ENCODE results near the gene ASIC4. TPM values are rescaled to one million over a fixed set of nuclear protein-coding genes. Genes with fewer than 3 reads are reported as not detected.

ASIC4 gene
- total and polyA plus RNA-seq, 2 of the 13 experiments (the other 11 are each of a cell fraction or from before 2014, with no cell fraction given) = 0.03 TPM; not detected in 1

DNA sequence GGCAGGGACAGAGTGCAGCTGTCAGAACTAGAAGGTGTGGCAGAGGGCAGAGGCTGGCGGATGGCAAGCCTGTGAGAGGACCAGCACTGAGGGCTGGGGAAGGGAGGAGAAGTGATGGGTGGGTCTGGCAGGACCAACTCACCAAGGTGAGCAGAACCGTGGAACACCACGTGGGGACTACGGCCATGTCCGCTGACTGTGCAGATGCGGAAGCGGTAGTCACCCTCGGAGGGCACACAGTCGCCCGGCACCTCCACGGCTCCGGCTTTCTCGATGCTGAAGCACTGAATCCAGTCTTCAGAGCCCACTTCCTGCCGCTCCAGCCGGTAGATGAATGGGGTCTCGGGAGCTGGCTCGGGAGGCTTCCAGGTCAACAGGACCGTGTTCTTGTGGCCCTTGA, 52.8 kb downstream of the ASIC4 start (continued):
- TF ChIP-seq, protein P1, sequence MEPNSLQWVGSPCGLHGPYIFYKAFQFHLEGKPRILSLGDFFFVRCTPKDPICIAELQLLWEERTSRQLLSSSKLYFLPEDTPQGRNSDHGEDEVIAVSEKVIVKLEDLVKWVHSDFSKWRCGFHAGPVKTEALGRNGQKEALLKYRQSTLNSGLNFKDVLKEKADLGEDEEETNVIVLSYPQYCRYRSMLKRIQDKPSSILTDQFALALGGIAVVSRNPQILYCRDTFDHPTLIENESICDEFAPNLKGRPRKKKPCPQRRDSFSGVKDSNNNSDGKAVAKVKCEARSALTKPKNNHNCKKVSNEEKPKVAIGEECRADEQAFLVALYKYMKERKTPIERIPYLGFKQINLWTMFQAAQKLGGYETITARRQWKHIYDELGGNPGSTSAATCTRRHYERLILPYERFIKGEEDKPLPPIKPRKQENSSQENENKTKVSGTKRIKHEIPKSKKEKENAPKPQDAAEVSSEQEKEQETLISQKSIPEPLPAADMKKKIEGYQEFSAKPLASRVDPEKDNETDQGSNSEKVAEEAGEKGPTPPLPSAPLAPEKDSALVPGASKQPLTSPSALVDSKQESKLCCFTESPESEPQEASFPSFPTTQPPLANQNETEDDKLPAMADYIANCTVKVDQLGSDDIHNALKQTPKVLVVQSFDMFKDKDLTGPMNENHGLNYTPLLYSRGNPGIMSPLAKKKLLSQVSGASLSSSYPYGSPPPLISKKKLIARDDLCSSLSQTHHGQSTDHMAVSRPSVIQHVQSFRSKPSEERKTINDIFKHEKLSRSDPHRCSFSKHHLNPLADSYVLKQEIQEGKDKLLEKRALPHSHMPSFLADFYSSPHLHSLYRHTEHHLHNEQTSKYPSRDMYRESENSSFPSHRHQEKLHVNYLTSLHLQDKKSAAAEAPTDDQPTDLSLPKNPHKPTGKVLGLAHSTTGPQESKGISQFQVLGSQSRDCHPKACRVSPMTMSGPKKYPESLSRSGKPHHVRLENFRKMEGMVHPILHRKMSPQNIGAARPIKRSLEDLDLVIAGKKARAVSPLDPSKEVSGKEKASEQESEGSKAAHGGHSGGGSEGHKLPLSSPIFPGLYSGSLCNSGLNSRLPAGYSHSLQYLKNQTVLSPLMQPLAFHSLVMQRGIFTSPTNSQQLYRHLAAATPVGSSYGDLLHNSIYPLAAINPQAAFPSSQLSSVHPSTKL (CRISPR knock-in tag; IDR thresholded peaks at IDR 0.05) = no peak

DNA sequence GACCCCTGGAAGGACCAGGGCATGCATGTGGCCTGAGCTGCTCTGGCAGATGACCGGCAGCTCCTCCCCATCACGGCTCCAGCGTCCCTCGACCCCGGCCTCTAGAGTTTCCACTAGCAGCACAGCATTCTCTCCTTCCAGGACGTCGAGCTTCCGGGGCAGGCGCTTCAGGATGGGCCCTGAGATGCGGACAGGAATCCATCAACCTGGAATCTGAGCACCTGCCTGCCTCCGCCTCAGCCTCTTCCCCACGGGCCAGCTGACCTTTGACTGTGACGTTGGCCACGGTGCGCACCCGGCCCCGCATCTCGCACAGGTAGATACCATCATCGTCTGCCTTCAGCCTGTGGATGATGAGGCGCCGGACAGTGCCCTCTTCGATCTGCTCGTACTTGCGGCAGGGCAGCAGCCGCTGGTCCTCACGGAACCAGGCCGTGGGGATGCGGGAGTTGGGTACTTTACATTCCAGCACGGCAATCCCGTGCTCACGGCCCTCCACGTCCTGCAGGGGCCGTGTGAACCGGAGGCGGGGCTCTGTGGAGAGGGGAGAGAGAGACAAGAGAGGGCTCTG, 53.6 kb downstream of the ASIC4 start:
- BruUV-seq (replicated peaks) = no TSS peak
- 96% methylated on average over 35 of the region's 35 CpGs for WGBS (ENCODE audit: low lambda C conversion rate)
- H3K4me3 ChIP-seq (replicated peaks in 1 of 3; ENCODE audit: insufficient read depth in 1 of 3, low read depth in 2 of 3, low read length in 3 of 3) = no peak overlapping the region
- H4K20me1 ChIP-seq (ENCODE audit: insufficient read depth, low read length) = no peaks in the 10 kb centered on the region
- H3K9ac ChIP-seq (ENCODE audit: insufficient read depth, low read depth, low read length) = no peak overlapping the region
- no peak overlapping the region for H2AFZ ChIP-seq (ENCODE audit: low read length)
- H3K4me2 ChIP-seq (ENCODE audit: low read depth, low read length) = no peak overlapping the region
- CTCF ChIA-PET (ENCODE audit: low intra/inter-chr PET ratio, low total read pairs) = no interaction called here
- H3K27ac ChIP-seq (ENCODE audit: extremely low read length, insufficient read depth, low read length) = no peak overlapping the region
- intact Hi-C loops (cut with micrococcal nuclease; ENCODE audit: unreplicated experiment) = no loop called here
- DNase-seq (ENCODE audit: low spot score) = no peak
- H3K36me3 ChIP-seq (replicated peaks in 1 of 2; ENCODE audit: control insufficient read depth in 1 of 2, insufficient read depth in 2 of 2, low read length in 2 of 2) = peaks cover 19 to 48% of the 10 kb centered on the region in 2 experiments
- peaks cover 21% of the 10 kb centered on the region for H3K79me2 ChIP-seq (ENCODE audit: insufficient read depth, low read length)
- H3K9me3 ChIP-seq (ENCODE audit: low read length) = no peaks in the 10 kb centered on the region
- no peak for ATAC-seq
- H3K4me1 ChIP-seq (ENCODE audit: insufficient read depth, low read length) = peaks cover 46% of the 10 kb centered on the region
- POLR2A ChIA-PET = interaction anchor here (1.0 to 2.6 kb wide), 3 partner anchors 9 to 30 kb away, joined by 3 to 20 read pairs (median 9); partner anchors contain the start of gene STK11IP
- in situ Hi-C loops (cut with HindIII; ENCODE audit: extremely low pct_ligation_motif_present, low pct_unique_long_range_greater_than_20kb) = no loop called here
- H3K27me3 ChIP-seq (ENCODE audit: control insufficient read depth in 1 of 2, insufficient read depth in 2 of 2, low read length in 2 of 2) = no peaks in the 10 kb centered on the region
- no peak for FAIRE-seq
- TF ChIP-seq ZFP36 (IDR thresholded peaks at IDR 0.05; ENCODE audit: borderline replicate concordance, low read depth, low read length, partially characterized antibody) (no peak), MYNN (CRISPR knock-in tag; IDR thresholded peaks at IDR 0.05; ENCODE audit: low read depth) (no peak), EED (CRISPR knock-in tag; IDR thresholded peaks at IDR 0.05) (0 out of 2 replicates have a peak, but pooled peaks have one; percentile 33), TCF7 (IDR thresholded peaks at IDR 0.05; ENCODE audit: low read depth) (no peak), ZKSCAN8 (CRISPR knock-in tag; IDR thresholded peaks at IDR 0.05; ENCODE audit: borderline replicate concordance) (no peak), ZNF225 (CRISPR knock-in tag; IDR thresholded peaks at IDR 0.05) (no peak), ZFP36L1 (CRISPR knock-in tag; IDR thresholded peaks at IDR 0.05) (no peak), MXD4 (CRISPR knock-in tag; IDR thresholded peaks at IDR 0.05) (no peak), HOXA9 (CRISPR knock-in tag; IDR thresholded peaks at IDR 0.05; ENCODE audit: borderline replicate concordance) (no peak), ZNF747 (CRISPR knock-in tag; IDR thresholded peaks at IDR 0.05; ENCODE audit: borderline replicate concordance) (peak; percentile 35; the same call in 1 of the 2 replicates), GFI1 (CRISPR knock-in tag; IDR thresholded peaks at IDR 0.05; ENCODE audit: borderline replicate concordance) (no peak), CREM (IDR thresholded peaks at IDR 0.05) (no peak), CREM (CRISPR knock-in tag; IDR thresholded peaks at IDR 0.05) (no peak), ZNF543 (CRISPR knock-in tag; IDR thresholded peaks at IDR 0.05) (no peak), HMG20A (CRISPR knock-in tag; IDR thresholded peaks at IDR 0.05; ENCODE audit: borderline replicate concordance) (no peak)
- TF ChIP-seq, protein P2, sequence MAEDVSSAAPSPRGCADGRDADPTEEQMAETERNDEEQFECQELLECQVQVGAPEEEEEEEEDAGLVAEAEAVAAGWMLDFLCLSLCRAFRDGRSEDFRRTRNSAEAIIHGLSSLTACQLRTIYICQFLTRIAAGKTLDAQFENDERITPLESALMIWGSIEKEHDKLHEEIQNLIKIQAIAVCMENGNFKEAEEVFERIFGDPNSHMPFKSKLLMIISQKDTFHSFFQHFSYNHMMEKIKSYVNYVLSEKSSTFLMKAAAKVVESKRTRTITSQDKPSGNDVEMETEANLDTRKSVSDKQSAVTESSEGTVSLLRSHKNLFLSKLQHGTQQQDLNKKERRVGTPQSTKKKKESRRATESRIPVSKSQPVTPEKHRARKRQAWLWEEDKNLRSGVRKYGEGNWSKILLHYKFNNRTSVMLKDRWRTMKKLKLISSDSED (CRISPR knock-in tag; IDR thresholded peaks at IDR 0.05) = no peak
- TF ChIP-seq, protein P3, sequence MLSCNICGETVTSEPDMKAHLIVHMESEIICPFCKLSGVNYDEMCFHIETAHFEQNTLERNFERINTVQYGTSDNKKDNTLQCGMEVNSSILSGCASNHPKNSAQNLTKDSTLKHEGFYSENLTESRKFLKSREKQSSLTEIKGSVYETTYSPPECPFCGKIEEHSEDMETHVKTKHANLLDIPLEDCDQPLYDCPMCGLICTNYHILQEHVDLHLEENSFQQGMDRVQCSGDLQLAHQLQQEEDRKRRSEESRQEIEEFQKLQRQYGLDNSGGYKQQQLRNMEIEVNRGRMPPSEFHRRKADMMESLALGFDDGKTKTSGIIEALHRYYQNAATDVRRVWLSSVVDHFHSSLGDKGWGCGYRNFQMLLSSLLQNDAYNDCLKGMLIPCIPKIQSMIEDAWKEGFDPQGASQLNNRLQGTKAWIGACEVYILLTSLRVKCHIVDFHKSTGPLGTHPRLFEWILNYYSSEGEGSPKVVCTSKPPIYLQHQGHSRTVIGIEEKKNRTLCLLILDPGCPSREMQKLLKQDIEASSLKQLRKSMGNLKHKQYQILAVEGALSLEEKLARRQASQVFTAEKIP (CRISPR knock-in tag; IDR thresholded peaks at IDR 0.05; ENCODE audit: borderline replicate concordance) = no peak

All from HepG2 (cell line).